Fibroblast of skin of scalp (primary cell): ENCODE results near the gene WNT7A.

Experiments used
- DNase-seq: peaks from one replicate; pipeline ENCODE4 v3.0.0-alpha.2; 2013

WNT7A gene

DNA sequence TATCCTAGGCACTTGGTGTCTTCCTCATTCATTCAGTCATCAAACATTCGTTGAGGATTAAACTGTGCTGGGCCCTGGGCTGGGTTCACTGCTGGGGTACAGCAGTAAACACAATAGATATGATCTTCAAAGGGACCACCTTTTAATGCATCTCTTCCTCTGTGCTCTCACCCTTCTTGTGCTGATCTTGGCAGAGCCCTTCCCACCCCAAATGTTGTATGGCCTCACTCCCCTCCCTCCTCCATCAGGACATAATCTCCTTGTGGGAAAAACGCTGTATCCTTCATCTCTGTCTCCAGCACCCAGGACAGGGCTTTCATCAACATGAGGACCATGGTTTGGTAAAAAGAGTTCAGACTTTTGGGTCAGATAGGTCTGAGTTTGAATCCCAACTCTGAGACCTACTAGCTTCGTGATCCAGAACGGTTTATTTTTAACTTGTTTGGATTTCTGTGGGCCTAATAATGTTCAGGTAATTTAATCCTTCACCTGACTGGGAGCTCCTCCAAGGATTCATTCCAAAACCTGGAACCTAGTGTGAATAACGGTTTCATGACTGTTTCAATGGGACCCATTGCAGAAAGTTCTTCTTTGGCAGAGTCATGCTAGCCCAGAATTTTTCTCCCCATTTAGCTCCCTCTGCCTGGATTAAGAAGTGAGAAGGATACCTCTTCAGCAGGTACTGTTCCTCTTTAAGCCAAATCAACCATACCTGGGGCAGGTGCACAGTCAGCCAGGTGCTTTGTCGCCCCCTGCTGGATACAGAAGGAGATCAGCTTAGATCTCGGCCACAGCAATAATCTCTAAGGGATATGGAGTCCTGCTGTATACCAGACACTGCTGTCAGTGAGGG lies 5.2 kb upstream of the WNT7A start:
- no peak for DNase-seq

DNA sequence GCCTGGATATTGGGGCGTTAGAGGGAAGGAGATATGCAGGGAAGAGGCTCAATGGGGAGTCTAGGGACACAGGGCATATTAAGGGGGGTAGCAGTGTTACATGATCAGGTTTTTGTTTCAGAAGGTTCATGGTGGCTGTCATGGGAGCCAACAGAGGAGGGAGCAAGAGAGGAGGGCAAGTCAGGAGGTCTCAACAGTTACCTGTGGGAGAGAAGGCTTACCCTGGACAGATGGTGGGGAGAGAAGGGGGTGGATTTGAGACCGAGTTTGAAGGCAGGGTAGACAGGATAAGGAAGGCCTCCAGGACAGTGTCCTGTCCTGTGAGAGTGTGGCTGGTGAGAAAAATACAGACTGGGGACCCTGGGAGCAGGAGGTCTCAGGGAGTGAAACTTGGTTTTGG lies 3.8 kb upstream of the WNT7A start:
- no peak for DNase-seq

DNA sequence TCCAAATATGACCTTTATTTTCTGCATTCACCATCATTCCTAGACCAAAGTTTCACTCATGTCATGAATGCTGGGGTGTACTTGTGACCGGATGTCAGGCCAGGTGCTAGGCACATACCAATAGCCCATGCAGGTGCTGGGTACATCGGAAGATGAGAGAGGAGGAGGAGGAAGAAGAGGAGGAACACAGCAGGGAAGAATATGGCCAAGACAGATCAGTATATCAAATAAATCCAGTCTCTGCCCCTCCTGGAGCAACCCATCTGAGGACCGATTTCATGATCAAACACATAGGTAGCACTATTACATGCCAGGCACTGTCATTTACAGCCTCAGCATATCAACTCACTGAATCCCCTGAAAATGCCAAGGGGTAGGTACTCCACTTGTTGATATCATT lies 3.0 kb upstream of the WNT7A start:
- no peak for DNase-seq

DNA sequence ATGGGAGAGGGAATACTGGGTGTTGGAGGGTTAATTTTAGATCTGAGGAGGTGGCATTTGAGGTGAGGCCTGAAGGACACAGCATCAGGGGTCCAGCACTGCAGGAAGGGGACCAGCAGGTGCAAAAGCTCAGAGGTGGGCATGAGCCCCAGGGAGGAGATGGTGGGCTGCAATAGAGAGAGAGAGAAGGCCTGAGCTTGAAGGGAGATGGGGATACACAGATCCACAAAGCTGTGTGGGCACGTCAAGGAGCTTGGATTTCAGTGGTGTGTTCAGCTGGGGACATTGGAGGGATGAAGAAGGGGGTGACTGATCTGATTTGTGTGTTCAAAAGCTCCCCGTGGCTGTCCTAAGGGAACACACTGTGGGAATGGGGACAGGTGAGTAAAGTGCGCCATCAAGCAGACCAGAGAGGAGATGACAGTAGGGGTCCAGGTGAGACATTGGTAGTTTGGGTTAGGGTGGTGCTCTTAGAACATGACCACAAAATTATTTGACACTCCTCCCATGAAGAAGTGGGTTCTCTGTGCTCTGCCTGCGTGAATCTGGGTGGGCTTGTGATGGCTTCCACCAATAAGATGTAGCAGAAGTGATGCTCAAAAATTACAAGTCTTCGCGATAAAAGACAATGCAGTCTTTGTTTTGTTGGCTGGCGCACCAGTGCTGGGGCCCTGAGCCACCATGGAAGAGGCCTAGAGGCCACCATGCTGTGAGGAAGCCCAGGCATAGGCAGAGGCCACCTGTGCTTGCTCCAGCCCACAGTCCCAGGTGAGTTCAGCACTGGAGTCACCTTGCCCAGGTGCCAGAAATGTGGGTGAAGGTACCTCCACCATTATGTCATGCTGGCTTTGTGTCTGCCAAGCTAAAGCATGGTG lies 1.9 kb upstream of the WNT7A start:
- DNase-seq, result no peak

DNA sequence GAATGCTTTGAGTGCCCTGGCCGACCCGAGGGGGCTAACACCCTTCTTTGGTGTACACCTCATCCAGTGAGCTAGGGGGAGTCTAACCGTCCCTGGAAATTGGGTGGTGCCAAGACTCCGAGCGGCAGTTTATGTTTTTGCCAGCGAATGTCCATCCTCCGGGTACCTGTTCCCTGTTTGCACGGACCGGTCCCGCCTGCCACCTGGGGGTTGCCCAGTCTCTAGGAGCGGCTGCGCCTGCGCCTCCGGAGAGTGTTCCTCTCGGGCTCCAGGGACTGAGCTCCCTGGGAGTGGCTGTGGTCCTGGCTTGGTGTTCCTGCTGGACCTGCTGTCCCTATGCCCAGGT lies 913 bp upstream of the WNT7A start:
- DNase-seq, result no peak

DNA sequence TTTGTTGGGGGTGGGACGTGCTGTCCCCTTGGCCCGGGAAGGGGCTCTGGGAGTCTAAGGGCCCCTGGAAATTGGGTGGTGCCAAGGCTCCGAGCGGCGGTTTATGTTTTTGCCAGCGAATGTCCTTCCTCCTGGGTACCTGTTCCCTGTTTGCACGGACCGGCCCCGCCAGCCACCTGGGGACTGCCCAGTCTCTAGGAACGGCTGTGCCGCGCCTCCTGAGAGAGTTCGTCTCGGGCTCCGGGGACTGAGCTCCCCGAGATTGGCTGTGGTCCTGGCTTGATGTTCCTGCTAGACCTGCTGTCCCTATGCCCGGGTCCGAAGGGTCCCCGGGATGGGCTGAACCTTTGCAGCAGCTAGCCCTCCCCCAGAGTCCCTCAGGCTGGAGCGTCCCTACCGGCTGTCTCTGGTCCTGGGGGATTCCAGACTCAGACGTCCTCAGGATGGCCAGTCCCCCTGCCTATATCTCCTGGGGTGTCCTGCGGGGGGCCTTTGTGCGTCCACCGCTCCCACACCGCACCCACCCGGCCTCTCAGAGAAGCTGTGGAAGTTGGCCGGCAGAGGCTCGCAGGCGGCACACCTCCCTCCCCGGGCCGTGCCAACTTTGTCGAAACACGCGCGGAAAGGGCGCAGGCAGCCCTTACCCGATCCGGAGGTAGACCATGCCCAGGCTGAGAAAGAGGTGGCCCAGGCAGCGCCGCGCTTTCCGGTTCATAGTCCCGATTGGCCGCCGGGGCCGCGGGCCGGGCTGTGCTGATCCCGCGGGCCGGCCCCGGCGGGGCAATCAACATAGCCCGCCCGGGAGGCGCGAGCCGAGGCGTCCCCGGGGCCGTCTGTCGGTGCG lies 547 bp downstream of the WNT7A start:
- no peak for DNase-seq

DNA sequence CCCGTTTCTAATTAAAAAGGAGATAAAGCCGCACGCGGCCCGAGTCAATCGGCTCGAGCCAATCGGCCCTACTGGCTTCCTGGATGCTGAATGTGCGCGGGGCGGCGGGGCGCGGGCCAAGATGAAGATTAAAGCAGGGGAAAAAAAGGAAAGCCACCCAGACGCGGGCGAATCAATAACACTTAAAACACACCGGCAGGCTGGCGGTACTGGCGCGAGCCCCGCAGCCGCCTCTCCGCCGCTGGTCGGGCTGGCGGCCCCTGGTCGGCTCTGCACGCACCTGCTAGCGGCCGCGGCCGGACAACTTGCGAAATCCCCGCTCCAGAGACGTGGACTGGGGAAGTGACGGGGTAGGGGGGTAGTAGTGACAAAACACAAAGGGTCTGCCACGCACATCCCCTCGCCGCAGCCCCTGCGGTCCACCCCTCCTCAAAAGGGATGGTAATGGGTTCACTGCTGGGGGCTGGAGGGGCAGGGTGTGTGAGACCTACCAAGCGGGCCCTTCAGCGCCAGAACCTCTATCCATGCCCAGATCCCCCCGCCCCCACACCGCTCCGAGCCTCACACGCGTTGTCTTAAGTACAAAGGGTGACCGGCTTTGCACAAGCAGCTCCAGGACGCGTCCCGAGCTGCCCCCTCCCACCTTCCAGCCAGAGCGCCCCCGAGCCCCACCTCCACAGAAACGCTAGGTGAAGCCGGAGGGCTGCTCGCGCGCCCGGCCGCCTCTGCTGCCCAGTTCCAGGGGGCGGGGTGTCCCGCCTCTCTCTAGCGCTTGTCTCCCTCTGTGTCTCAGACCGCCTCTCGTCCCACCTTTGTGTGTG lies 1.4 kb downstream of the WNT7A start:
- no peak for DNase-seq

DNA sequence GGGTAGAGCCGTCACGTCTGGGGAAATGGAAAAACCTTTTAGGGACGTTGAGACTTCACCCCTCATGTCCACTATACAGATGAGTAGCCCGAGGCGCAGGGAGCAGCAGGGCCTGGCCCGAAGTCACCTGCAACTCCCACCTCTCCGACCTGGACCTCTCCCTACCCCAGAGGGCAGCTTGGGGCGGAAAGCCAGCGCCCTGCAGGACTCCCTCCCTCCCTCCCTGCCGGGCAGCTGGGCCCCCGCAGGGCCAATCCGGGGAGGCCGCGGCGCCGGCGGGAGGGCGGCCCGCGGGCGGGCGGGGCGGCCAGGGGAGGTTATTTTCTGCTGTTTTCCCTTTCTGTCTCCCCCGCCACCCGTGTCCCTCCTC lies 2.0 kb downstream of the WNT7A start:
- DNase-seq, result no peak

DNA sequence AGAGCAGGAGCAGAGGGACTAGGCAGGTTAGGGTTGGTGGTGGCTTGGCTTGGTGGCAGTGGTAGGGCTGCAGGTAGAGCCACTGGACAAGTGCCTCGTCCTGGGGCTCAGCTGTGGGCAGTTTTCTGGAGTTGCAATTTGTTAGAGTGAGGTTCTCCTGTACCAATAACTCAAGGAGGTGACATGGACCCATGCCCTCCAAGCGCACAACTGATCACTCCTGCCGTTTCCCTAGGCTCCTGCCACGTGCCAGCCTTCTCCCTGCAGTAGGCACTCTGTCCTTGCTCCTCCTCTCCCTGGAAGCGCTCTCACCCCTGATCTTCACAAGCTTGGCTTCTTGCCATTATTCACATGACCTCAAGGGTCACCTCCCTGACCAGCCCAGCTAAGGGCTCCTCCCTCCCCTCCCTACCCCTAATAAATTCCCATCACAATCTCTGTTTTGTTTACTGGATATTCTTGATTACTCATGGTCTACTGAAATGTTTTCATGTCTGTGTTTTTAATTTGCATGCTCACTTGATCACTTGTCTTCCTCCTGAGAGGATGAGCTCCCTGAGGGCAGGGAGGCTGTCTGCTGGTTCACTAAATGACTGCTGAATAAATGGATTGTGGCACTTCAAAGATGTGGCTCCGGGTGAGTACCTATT lies 3.3 kb downstream of the WNT7A start:
- no peak for DNase-seq

DNA sequence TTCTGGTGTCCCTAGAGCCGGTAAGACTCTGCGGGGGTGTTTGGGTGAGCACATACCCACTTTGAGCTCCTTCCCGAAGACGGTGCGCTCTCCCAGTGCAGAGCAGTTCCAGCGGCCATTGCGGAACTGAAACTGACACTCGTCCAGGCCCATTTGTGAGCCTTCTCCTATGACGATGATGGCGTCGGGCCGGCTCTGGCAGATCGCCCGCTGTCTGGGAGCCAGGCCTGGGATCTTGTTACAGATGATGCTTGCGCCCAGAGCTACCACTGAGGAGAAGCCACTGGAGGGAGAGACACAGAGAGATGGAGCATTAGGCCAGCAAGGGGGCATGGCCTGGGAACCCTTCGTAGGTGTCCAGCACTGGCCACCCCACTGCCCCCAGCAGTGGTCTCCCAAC lies 5.0 kb downstream of the WNT7A start:
- no peak for DNase-seq

DNA sequence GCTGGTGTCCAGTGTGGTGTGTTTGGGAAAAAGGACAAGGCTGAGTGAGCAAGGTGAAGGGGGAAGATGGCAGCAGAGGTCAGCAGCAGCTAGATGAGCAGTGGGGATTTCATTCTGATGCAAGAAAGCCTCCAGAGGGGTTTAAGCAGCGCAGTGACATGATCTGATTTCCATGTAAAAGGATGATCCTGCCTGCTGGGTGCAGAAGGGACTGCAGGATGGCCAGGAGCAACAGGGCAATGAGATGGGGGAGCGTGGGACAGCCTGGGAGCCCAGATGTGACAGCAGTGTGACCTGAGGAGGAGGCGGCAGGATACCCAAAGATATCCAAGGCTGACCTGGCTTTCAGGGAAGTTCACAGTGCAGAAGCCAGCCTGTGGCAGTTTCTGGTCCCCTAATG lies 6.1 kb downstream of the WNT7A start:
- DNase-seq, result no peak

DNA sequence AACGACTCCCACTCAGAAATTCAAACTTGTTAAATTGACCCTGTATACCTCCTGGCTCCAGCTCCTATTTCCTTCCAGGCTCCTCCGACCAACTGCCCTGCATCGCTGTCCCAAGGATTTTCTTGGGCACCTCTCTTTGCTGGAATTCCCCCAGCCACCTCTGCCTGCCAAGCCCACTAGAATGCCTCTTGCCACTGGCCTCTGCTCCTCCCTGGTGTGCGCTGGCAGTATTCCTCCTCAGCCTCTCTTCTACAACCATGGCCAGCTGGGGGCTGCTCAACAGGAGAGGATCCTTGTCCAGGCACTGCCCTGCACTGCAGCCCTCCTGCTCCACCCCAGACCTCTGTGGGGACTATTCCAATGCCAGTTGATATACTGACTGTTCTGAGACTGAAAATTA lies 7.4 kb downstream of the WNT7A start:
- no peak for DNase-seq

DNA sequence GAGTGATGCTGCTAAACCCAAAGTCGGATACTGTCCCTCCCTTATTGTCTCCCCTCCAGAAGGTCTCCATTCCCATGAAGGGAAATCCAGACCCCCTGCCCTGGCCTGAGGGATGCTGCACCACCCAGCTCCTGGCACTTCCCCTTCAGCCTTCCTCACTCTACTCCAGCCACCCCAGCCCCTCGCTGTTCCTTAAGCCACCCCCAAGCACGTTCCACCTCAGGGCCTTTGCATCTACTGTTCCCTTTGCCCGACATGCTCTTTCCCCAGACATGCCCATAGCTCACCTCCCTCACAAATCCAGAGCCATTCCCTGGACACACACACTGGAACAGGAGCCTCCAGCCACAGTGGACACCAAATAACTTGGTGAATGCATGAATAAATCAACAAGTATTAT lies 8.1 kb downstream of the WNT7A start:
- DNase-seq, result no peak

DNA sequence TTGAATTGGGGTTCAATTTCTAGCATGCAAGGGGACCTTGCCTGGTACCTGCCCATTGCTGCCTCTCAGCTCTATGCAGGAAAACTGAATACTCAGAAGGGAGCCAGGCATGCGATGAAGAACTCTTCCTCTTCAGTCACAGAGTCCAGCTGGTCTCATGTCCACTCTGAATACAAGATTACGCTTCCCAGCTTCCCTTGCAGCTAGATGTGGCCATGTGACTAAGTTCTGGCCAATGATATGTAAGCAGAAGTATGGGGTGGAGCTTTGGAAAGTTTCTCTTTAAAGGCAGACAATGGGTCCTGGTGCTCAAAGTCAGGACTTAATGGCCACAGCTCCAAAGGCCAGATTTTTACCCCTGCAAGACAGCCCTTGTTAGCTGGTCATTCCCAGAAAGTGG lies 9.0 kb downstream of the WNT7A start:
- no peak for DNase-seq

DNA sequence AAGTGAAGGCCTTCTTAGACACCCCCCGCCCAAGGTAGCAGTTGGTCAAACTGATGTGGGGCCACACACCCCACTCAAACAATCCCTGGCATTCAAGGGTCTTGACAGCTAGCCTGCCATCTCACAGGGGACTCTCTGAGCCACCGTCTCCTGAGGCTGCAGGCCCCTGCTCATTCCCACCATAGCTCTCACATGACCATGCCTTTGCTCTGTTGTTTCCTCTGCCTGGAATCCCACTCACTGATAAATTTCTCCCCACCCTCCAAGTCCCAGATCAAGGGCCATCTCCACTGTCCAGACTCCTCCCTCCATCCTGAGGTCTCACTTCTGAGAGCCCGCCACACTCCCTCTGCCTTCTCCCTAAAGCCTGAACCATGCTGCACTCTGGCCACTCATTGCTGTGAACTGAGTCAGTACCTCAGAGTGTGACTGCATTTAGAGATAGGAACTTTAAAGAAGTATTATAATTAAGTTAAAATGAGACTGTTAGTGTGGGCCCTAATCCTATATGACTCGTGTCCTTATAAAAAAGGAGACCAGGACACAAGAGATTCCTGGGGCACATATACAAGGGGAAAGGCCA lies 10.0 kb downstream of the WNT7A start:
- no peak for DNase-seq

DNA sequence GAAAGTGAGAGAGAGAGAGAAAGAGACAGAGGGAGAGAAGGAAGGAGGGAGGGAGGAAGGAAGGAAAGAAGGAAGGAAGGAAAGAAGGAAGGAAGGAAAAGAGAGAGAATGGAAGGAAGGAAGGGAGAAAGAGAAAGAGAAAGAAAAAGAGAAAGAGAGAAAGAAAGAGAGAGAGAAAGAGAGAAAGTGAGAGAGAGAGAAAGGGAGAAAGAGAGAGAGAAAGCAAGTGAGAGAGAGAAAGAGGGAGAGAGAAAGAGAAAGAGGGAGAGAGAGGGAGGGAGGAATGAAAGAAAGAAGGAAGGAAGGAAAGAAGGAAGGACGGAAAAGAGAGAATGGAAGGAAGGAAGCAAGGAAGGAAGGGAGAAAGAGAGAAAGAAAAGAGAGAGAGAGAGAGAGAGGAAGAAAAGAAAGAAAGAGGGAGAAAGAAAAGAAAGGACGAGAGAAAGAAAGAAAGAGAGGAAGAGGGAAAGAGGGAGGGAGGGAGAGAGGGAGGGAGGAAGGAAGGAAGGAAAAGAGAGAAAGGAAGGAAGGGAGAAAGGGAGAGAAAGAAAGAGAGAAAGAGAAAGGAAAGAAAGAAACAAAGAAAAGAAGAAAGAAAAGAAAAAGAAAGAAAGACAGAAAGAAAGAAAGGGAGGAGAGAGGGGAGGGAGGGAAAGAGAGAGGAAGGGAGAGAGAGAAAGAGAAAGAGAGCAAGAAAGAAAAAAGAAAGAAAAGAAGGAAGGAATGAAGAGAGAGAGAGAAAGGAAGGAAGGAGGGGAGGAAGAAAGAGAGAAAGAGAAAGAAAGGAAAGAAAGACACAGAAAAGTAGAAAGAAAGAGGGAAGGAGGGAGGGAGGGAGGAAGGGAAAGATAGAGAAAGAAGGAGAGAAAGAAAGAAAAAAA lies 10.8 kb downstream of the WNT7A start:
- no peak for DNase-seq

DNA sequence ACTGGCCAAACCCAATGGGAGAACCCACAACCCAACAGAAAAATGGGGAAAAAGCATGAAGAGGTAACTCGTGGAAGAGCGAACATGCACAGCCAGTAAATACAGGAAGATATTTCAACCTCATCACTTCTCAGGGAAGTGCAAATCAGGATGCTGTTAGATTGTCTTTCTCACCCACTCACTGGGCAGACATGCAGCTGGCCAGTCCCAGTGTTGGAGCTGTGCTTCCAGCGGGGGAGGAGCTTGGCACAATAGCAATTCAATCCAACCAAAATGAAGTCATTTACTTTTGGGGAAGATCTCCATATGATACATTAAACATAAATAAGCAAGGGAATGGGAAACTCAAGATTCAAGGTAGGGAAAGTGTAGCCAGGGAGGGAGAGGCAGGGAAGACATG lies 12.1 kb downstream of the WNT7A start:
- no peak for DNase-seq

DNA sequence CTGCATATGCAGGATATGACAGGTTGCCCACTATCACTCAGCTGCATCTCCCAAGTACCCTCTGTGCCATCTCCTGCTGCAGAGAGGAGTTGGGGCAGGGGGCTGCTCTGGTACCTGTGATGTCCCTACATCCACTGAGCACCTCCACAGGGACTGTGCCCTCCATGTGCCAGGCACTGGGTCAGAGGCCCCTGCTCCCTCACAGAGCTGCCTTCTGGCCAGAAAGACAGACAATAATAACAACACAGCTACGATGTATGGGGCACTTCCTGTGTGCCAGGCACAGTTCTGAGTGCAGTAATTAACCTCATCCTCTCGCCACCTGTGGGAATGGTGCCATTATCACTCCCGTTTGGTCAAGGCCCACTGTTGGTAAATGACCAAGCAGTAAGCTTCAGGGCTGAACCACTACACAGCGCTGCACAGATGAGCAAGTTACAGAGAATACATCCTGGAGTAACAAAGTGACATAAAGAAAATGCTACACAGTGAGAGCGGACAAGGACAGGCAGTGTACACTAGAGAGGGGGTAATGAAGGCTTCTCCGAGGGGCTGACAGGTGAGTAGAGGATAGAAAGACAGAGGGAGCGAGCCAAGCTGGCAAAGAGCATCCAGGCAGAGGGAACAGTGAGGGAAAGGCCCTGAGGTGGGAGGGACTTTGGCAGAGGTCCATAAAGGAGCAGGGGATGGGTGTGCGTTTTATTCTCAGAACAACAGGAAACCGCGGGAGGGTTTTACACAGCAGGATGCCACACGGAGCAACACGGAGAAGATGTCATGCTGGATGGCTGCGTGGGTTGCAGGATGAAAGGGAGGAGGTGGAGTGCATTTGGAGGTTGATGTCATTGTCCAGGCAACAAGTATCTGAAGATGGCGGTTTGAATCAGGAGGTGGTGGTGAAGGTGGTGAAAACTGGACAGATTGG lies 13.6 kb downstream of the WNT7A start:
- DNase-seq, result no peak

DNA sequence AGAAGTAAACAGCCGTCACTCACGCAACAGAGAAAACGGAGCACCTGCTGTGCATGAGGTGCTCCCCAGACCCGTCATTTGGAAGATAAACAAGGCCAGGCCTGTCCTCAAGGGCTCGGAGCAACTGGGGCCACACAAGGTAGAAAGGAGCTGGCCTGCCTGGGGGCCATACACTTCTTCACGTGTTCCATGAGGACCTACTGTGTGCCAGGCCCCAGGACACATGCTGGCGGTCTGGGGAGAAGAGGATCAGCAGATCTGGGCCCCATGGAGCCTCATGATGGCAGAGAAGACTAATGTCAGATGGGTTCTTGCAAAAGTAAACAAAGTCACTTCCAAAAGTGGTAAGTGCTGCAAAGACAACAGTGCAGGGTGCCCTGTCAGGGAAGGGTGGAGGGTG lies 14.3 kb downstream of the WNT7A start:
- DNase-seq, result no peak
